SH-SY5Y (cell line): Measurements from ENCODE around the gene MGAT5.

Experiments used
- GATA2 ChIP-seq: IDR thresholded peaks from 2 replicates; pipeline ENCODE4 v1.6.1; 2011; ENCODE audit warnings: mild to moderate bottlenecking, low read depth, low read length
- GATA3 ChIP-seq: IDR thresholded peaks from 2 replicates; pipeline ENCODE4 v1.6.1; 2011; ENCODE audit warnings: low read depth, mild to moderate bottlenecking, low read length, moderate library complexity

Gene MGAT5

GRCh38 chr2:134489732-134490384 lies 236.0 kb downstream of the MGAT5 start:
- TF ChIP-seq GATA2, result no peak
- TF ChIP-seq GATA3, result no peak

GRCh38 chr2:134490559-134490958 lies 236.7 kb downstream of the MGAT5 start:
- TF ChIP-seq GATA2 (no peak), GATA3 (no peak)

- TF ChIP-seq GATA3, result no peak
- TF ChIP-seq GATA2, result no peak
Observed at GRCh38 chr2:134491022-134491421, 237.2 kb downstream of the MGAT5 start.

GRCh38 chr2:134491771-134492441 lies 238.0 kb downstream of the MGAT5 start:
- TF ChIP-seq GATA2 (peak; percentile 81), GATA3 (no peak; the same call in 1 of the 2 replicates)

- TF ChIP-seq GATA3, result no peak
- no peak for TF ChIP-seq GATA2
Observed at GRCh38 chr2:134493797-134494196, 239.9 kb downstream of the MGAT5 start.

GRCh38 chr2:134498654-134499053 lies 244.8 kb downstream of the MGAT5 start:
- TF ChIP-seq GATA2, result no peak
- no peak for TF ChIP-seq GATA3

GRCh38 chr2:134499307-134499926 lies 245.5 kb downstream of the MGAT5 start:
- TF ChIP-seq GATA2 (no peak), GATA3 (no peak)

GRCh38 chr2:134500211-134500935 lies 246.5 kb downstream of the MGAT5 start:
- TF ChIP-seq GATA3, result no peak
- no peak for TF ChIP-seq GATA2

GRCh38 chr2:134501476-134502091 lies 247.7 kb downstream of the MGAT5 start:
- TF ChIP-seq GATA3 (no peak), GATA2 (no peak)

- no peak for TF ChIP-seq GATA2
- no peak for TF ChIP-seq GATA3
Observed at GRCh38 chr2:134502104-134502503, 248.2 kb downstream of the MGAT5 start.
